Heart right ventricle (tissue), 16 donors: ENCODE results near the gene MRM2. TPM values are rescaled to one million over a fixed set of nuclear protein-coding genes. Genes with fewer than 3 reads are reported as not detected.

Experiments used
- ATAC-seq, 8 donors: fragments of 200-7000 bp; cut with Tn5 transposase; one replicate each; pipeline ENCODE4 v1.9.1; 2020; ENCODE audit warnings: mild to moderate bottlenecking in 8 of 8, moderate library complexity in 8 of 8, moderate number of reproducible peaks in 1 of 8
- DNase-seq, 2 donors: peaks; one replicate each; pipeline ENCODE4 v3.0.0-alpha.2; 2020
- H3K27ac ChIP-seq, 10 donors: fragments of 200-600 bp; sonication (generic) in 2 of 10; one replicate each; pipeline versions ENCODE4 v1.5.0 to v1.8.0; 2020 to 2022; ENCODE audit warnings: mild to moderate bottlenecking in 3 of 10
- H3K27me3 ChIP-seq, 7 donors: fragments of 200-600 bp; one replicate each; pipeline ENCODE4 v1.8.0; 2021 to 2022; ENCODE audit warnings: mild to moderate bottlenecking in 2 of 7
- H3K36me3 ChIP-seq, 9 donors: fragments of 200-600 bp; sonication (generic) in 1 of 9; one replicate each; pipeline versions ENCODE4 v1.5.0 to v1.8.0; 2020 to 2022; ENCODE audit warnings: mild to moderate bottlenecking in 2 of 9
- H3K4me1 ChIP-seq, 9 donors: fragments of 200-600 bp; sonication (generic) in 1 of 9; one replicate each; pipeline versions ENCODE4 v1.5.0 to v1.8.0; 2020 to 2022; ENCODE audit warnings: mild to moderate bottlenecking in 4 of 9
- H3K4me3 ChIP-seq, 10 donors: fragments of 200-600 bp; sonication (generic) in 2 of 10; one replicate each; pipeline versions ENCODE4 v1.5.0 to v1.8.0; 2020 to 2022; ENCODE audit warnings: mild to moderate bottlenecking in 7 of 10, moderate library complexity in 2 of 10
- H3K9me3 ChIP-seq, 11 donors: fragments of 200-600 bp in 10 of 11; sonication (generic) in 2 of 11; one replicate each; pipeline versions ENCODE4 v1.5.0 to v1.8.0; 2013 to 2022; ENCODE audit warnings: mild to moderate bottlenecking in 2 of 11, control low read depth in 1 of 11, moderate library complexity in 1 of 11
- CTCF ChIP-seq, 9 donors: fragments of 200-600 bp; sonication (generic) in 2 of 9; IDR thresholded peaks; one replicate each; pipeline versions ENCODE4 v1.5.0 to v1.8.0; 2021 to 2022; ENCODE audit warnings: antibody characterized with exemption in 9 of 9, mild to moderate bottlenecking in 5 of 9, moderate library complexity in 1 of 9
- WGBS, 2 donors: extraction: QIAGEN DNeasy Blood & Tissue Kit; methylation state at CpG; one replicate each; pipeline ENCODE4 v1.1.7; 2013; ENCODE audit warnings: inconsistent platforms in 1 of 2; 5-methylcytosine and 5-hydroxymethylcytosine counted together
- intact Hi-C, 10 donors: fragments of 100-400 bp; cut with DNase I; formaldehyde crosslinking; loops; one replicate each; pipeline versions ENCODE4 v1.11.1 to v1.14.2; 2022
- polyA plus RNA-seq, 2 donors: library from polyadenylated mRNA; stranded (reverse); fragments of 200-250 nt; gene quantifications; one replicate each; pipeline ENCODE4 v1.2.3, GENCODE V29; 2013
- total RNA-seq, 10 donors: library from RNA; stranded (reverse); fragmentation: NEBNext Ultra II Directional in 3 of 10; extraction: Animal tissue kit (Norgen Biotek cat#: 25700) in 3 of 10; gene quantifications; one replicate each; pipeline versions ENCODE4 v1.2.1 to v1.2.4, GENCODE V29; 2021 to 2023
- donor health status: Arrhythmogenic right ventricular cardiomyopathy.
- donor health status: ischemic (EF 13 %, LVEDD 7.1; RV severe dilation, severe dysfunction).
- donor health status: healthy with polysubstance abuse.
- donor health status: DM: no; HTN: yes; CAD: no.
- donor health status: DM: no; HTN: no; CAD: no.
- donor health status: ischemic (EF 25% LVEDD 6.9; RV normal size, moderate dysfunction).
- donor health status: ischemic (EF 25% LVEDD 5.7; RV mildly dilated, moderate dysfunction).
- donor health status: healthy.
- donor health status: DM: yes; HTN: yes; CAD: no.
- donor health status: Ischemic cardiomyopathy.
- donor health status: ischemic (EF 35%, LVEDD 5.7; RV mildly dilated, moderate dysfunction).
- donor health status: nonischemic (EF 11% LVEDD 7.7; RV severe dilation, severe dysfunction).
- donor health status: DM: yes; HTN: yes; CAD: no.
- donor health status: PGD.
- donor health status: ischemic (EF 29% LVEDD 5.4; RV normal size, mild dysfunction).
- donor health status: nonischemic (EF 23%, LVEDD 6.1; RV moderate dilation, normal function).

The MRM2 gene
- total and polyA plus RNA-seq, 12 donors = 14.2 to 25.0 (median 19.6) TPM

- Histone ChIP-seq H3K36me3 (peaks cover 0 to 42% (median 0%) of the 10 kb centered on the region in 9 donors), H3K4me3 (no peak overlapping the region), H3K27ac (no peak overlapping the region), H3K27me3 (no peaks in the 10 kb centered on the region), H3K4me1 (peaks cover 0 to 23% (median 10%) of the 10 kb centered on the region in 9 donors), H3K9me3 (no peaks in the 10 kb centered on the region)
- DNase-seq (no peak), ATAC-seq (no peak)
- no peak for TF ChIP-seq CTCF (IDR thresholded peaks at IDR 0.05)
- intact Hi-C loops = loop anchor here in 3 of 10 donors (5.0 to 10.0 kb wide), 2 partner anchors 93 to 95 kb away; no protein-coding TSS in a partner anchor
- whole genome bisulfite sequencing, 2 donors = 84 to 88% methylated on average over 23 to 24 of the region's 24 CpGs
These were observed 10.1 kb upstream of the MRM2 start for GRCh38 chr7:2251841-2252771.

- intact Hi-C loops = loop anchor here in 3 of 10 donors (5.0 to 10.0 kb wide), 2 partner anchors 93 to 96 kb away; no protein-coding TSS in a partner anchor
- 81 to 83% methylated on average over 10 of the region's 10 CpGs for WGBS, 2 donors
- no peak for ATAC-seq
These were observed 9.4 kb upstream of the MRM2 start for GRCh38 chr7:2251381-2251780.

DNA sequence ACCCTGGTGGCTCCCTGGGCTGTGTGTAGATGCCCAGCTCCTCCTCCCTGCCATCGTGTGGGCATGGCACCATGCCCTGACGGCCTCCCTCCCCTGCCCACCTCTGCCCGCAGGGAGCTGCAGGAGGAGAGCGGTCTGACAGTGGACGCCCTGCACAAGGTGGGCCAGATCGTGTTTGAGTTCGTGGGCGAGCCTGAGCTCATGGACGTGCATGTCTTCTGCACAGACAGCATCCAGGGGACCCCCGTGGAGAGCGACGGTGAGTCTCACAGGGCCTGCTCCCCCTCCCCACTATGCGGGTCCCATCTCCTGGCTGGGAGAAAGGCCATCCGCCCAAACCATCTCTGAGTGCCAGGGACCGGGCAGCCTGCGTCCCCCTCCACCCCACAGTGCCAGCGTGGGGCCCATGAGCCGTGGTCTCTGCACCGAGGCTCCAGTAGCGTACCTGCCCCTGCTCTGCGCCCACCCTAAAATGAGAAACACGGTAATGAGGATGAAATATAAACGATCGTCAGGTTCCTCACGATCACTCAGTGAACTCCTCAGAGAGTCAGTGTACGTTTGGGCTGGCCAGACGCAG lies 7.8 kb upstream of the MRM2 start:
- Histone ChIP-seq H3K4me3 (no peak overlapping the region), H3K27ac (peak overlapping the region in 4 of 10 donors; percentile 57 to 81 (median 66)), H3K4me1 (peaks cover 0 to 34% (median 10%) of the 10 kb centered on the region in 9 donors), H3K9me3 (no peaks in the 10 kb centered on the region), H3K27me3 (no peaks in the 10 kb centered on the region), H3K36me3 (peaks cover 0 to 19% (median 0%) of the 10 kb centered on the region in 9 donors)
- TF ChIP-seq CTCF (IDR thresholded peaks at IDR 0.05) = no peak
- peak in 1 of 8 donors; percentile 7 for ATAC-seq
- DNase-seq = no peak
- intact Hi-C loops = loop anchor here (5.0 to 10.0 kb wide), 4 partner anchors 65 to 102 kb away; partner anchors contain the start of genes EIF3B (in 3 of the 10) and SNX8 (in 1 of the 10)
- WGBS, 2 donors = 83 to 87% methylated on average over 27 of the region's 27 CpGs

More at GRCh38 chr7:2251381-2251780, 9.4 kb upstream of the MRM2 start:
- Histone ChIP-seq H3K27me3 (no peaks in the 10 kb centered on the region), H3K4me1 (peaks cover 0 to 26% (median 10%) of the 10 kb centered on the region in 9 donors), H3K9me3 (no peaks in the 10 kb centered on the region), H3K27ac (no peak overlapping the region), H3K36me3 (peaks cover 0 to 34% (median 0%) of the 10 kb centered on the region in 9 donors), H3K4me3 (no peak overlapping the region)
- no peak for DNase-seq
- TF ChIP-seq CTCF (IDR thresholded peaks at IDR 0.05) = no peak
